ENCODE results near the gene TLCD3B. TPM values are rescaled to one million over a fixed set of nuclear protein-coding genes. Genes with fewer than 3 reads are reported as not detected.
"Not testable (repeated sequence)": the region's sequence is repeated elsewhere in the genome, so short reads cannot be mapped to it uniquely, and the experiment has no call there.

Gene TLCD3B
- total RNA-seq, 4 donors from 2014 or later = not detected

GRCh38 chr16:30046588-30046987 lies 15.5 kb upstream of the TLCD3B start:
- intact Hi-C loops (cut with DNase I; ENCODE audit: low total_unique reads) = no loop called here
- 91 to 94% methylated on average over 1 of the region's 1 CpG for WGBS, 2 donors
- no peak for DNase-seq (ENCODE audit: low spot score in 2 of 2)
- H3K4me3 ChIP-seq (ENCODE audit: low read depth, poor library complexity, severe bottlenecking) = no peak overlapping the region
- TF ChIP-seq POLR2A (IDR thresholded peaks at IDR 0.05) = no peak
- TF ChIP-seq, protein P1, sequence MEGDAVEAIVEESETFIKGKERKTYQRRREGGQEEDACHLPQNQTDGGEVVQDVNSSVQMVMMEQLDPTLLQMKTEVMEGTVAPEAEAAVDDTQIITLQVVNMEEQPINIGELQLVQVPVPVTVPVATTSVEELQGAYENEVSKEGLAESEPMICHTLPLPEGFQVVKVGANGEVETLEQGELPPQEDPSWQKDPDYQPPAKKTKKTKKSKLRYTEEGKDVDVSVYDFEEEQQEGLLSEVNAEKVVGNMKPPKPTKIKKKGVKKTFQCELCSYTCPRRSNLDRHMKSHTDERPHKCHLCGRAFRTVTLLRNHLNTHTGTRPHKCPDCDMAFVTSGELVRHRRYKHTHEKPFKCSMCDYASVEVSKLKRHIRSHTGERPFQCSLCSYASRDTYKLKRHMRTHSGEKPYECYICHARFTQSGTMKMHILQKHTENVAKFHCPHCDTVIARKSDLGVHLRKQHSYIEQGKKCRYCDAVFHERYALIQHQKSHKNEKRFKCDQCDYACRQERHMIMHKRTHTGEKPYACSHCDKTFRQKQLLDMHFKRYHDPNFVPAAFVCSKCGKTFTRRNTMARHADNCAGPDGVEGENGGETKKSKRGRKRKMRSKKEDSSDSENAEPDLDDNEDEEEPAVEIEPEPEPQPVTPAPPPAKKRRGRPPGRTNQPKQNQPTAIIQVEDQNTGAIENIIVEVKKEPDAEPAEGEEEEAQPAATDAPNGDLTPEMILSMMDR (IDR thresholded peaks at IDR 0.05) = no peak

DNA sequence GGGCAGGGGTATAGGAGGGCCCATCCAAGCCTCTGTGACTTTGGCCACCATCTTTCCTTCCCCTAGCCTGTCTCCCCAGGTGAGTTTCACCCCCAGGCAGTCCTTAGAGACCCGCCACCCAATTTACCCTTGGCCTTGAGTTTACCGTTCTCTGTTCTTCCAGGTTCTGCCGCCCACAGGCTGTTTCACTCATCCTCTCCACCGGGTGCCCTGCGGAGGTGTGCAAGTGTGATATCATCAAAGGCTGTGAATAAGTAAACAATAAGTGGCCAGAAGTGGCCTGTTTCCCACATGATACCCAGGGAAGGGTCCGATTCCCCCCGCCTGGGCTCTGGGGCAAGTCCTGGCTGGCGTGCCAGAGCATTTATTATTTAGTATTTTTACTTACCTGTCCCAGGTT lies 15.1 kb upstream of the TLCD3B start:
- DNase-seq (ENCODE audit: low spot score in 2 of 2) = no peak
- H3K4me3 ChIP-seq (ENCODE audit: low read depth, poor library complexity, severe bottlenecking) = no peak overlapping the region
- intact Hi-C loops (cut with DNase I; ENCODE audit: low total_unique reads) = no loop called here
- no peak for TF ChIP-seq POLR2A (IDR thresholded peaks at IDR 0.05)
- TF ChIP-seq, protein P1 (IDR thresholded peaks at IDR 0.05) = no peak
- 64 to 80% methylated on average over 8 of the region's 8 CpGs for WGBS, 2 donors

DNA sequence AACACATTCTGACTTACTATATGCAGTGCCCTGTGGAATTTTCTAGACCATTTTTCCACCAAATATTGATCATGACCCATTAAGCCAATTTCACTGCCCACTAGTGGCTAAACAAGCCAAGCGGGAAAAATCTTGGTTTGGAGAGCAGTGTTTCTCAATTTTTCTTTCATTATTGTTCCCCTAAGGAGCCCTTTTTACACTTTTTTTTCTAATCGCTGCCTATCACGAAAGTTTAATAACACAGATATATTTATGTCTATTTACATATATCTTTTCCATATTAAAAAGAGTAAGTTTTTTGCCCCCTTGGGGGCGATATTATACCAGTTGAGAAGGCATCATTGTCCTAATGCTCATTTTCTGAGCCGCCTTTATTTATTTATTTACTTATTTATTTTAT lies 10.8 kb upstream of the TLCD3B start:
- intact Hi-C loops (cut with DNase I; ENCODE audit: low total_unique reads) = no loop called here
- WGBS, 2 donors = 20 to 23% methylated on average over 5 of the region's 5 CpGs
- no peak for DNase-seq (ENCODE audit: low spot score in 2 of 2)
- TF ChIP-seq POLR2A (IDR thresholded peaks at IDR 0.05) = no peak
- TF ChIP-seq, protein P1 (IDR thresholded peaks at IDR 0.05) = no peak
- H3K4me3 ChIP-seq (ENCODE audit: low read depth, poor library complexity, severe bottlenecking) = no peak overlapping the region

DNA sequence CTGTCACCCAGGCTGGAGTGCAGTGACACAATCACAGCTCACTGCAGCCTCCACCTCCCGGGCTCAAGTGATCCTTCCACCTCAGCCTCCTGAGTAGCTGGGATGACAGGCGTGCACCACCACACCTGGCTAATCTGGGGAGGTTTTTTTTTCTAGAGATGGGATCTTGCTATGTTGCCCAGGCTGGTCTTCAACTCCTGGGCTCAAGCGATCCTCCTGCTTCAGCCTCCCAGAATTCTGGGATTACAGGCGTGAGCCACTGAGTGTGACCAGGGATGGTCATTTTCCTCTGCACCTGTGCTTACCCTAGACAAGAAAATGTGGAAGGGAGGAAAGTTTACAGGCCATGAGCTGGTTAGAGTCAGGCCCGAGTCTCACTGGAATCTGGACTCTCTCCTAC lies 9.6 kb upstream of the TLCD3B start:
- WGBS, 2 donors = 78 to 81% methylated on average over 5 of the region's 5 CpGs
- intact Hi-C loops (cut with DNase I; ENCODE audit: low total_unique reads); DNase-seq (ENCODE audit: low spot score in 2 of 2); H3K4me3 ChIP-seq (ENCODE audit: low read depth, poor library complexity, severe bottlenecking): not testable (repeated sequence)

DNA sequence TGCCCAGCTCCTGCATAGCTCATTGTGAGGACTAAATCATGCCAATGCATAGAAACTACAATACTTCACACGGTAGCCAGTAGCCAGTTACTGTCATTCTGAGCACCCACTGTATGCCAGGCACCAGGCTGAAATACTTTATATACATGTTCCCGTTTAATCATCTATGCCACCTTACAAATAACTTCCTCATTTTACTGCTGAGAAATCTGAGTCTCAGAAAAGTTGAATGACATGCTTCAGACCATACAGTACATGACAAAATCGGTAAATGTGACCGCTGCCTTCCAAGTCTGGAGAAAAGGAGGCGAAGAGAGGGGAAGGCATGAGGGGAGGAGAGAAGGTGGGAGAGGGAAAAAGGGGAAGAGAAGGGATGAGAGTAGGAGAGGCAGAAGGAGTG lies 9.2 kb upstream of the TLCD3B start:
- WGBS, 2 donors = 69 to 70% methylated on average over 5 of the region's 5 CpGs
- TF ChIP-seq, protein P1 (IDR thresholded peaks at IDR 0.05) = no peak
- TF ChIP-seq POLR2A (IDR thresholded peaks at IDR 0.05) = no peak
- intact Hi-C loops (cut with DNase I; ENCODE audit: low total_unique reads) = no loop called here
- DNase-seq (ENCODE audit: low spot score in 2 of 2) = no peak
- H3K4me3 ChIP-seq (ENCODE audit: low read depth, poor library complexity, severe bottlenecking) = no peak overlapping the region

DNA sequence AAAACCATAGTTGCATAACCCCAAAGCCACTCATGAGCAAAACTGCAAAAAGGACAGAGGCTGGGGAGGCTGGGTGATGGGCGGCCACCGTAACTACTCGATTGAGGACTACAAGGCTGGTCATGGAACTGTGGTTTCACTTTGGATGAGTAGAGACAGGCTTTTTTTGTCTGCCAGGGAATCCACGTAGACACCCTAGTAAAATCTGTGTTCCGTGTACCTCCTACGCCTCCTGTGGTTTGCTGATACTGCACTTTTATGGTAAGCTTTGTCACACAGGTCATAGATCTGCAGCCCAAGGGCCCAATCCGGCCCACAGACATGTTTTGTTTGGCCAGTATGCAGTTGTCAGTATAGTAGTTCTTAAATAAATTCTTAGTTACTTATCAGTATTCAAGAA lies 2.2 kb upstream of the TLCD3B start:
- intact Hi-C loops (cut with DNase I; ENCODE audit: low total_unique reads) = no loop called here
- DNase-seq (ENCODE audit: low spot score in 2 of 2) = no peak
- 74 to 81% methylated on average over 7 of the region's 7 CpGs for WGBS, 2 donors
- no peak overlapping the region for H3K4me3 ChIP-seq (ENCODE audit: low read depth, poor library complexity, severe bottlenecking)
- no peak for TF ChIP-seq POLR2A (IDR thresholded peaks at IDR 0.05)
- TF ChIP-seq, protein P1 (IDR thresholded peaks at IDR 0.05) = no peak
